Iris pigment epithelial cell (primary cell): ENCODE results near the gene NGDN.

Experiments used
- DNase-seq: peaks from one replicate; pipeline ENCODE4 v3.0.0-alpha.2; 2011; ENCODE audit warnings: low read depth

NGDN gene

DNA sequence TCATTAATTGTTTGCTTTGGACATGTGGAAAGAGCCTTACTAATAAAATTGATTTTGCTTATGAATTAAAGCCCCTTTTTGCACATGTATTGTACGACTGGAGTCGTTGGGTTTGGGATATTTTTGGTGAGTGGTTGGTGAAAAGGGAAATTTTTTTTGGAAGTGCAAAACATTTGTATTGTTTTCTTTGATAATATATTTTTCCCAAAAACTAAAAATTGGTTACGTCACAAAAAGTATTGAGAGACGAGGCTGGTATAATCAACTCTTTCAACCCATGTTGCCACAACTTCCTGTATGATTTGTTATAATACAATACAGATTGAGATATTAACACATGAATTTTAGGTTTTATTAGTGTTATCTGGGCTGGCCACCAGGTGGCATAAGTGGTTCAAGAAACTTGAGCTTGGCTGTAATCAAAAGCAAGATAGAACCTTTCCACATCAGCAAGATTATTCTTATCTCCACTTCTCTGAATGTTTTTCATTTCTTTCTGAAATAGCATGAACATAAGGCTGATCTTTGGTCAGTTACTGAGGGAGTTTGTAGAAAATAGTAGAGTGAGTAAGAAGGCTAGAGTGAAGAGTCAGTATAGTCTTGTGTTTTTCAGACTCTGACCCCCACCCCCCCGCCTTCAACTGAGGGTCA, 8.7 kb downstream of the NGDN start:
- peak; percentile 70 for DNase-seq

DNA sequence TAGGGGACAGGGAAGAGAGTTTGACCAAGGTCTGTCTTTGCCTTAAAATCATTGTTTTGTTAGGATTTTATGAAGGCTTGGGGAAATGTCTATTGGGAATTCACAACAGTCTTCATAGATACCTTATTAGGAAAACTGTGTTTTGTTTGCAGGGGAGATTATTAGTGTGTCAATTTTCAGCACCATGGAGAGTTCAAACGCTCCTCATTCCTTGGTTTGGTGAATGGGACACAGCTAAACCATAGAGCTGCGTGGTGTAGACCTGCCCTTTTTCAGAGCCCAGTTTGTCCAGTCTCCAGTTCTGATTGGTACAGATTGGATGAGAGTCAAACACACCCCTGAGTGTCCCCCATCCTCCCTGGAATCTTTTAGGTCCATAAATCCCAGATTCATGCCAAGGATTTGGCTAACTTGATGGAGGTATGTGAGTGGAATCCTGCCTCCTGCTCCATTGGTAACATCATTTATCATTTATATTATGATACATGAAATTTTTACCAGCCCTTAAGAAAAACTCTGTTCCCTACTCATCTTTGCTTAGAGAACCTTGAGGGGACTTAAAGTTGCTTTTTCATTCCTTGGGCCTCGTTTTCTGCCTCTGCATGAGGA, 12.0 kb downstream of the NGDN start:
- peak; percentile 15 for DNase-seq

DNA sequence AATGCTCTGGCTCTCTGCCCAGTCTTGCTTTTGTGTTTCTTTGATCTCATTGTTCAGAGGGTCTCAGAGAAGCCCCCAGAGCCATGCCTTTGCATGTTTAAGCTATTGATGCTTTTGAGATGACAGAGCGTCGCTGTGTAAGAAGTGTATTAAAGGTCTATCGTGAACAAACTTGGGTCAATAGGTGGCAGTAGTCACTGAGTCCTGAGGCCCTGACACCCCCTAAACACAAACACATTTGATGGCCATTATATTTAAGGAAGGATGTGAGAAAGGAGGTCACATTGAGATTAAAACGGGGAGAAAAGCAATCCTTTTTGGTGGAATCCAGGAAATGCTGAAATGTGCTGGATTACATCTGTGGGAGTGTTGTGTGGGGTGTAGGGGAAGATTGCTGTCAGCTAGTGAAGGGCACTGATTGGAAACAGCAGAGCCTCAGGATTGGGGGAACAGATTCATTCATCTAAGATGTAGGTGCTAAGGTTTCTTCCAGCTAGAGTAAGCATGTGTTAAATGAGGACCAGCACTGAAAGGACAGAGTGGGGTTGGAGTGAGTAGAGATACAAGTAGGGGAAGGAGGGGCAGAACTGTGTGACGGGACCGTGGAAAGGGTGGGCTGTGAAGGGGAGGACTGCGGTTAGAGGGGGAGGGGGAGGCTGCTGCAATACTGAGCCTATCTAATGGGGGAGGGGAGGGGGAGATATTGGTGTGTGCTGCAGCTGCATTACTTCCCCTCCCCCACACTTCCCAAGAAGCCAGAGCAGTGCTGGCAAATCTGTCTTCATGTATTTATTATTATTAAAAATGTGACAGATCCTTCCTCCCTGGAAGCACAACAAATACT, 12.7 kb downstream of the NGDN start:
- no peak for DNase-seq

DNA sequence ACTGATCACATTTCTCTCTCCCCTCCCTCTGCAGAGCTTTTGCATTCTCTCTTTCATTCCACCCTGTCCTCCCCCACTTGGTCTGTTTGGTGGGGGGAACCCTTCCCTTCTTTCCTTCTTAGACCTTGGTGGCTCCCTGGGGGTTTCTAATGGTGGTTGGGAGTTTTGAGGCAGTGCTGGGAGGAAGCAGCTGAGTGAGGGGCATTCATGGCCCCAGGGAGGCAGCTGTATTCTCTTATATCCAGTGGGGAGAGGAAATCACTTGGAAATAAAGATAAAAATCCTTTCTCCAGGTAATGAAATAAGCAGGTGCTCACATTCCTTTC, 13.3 kb downstream of the NGDN start:
- DNase-seq = no peak

DNA sequence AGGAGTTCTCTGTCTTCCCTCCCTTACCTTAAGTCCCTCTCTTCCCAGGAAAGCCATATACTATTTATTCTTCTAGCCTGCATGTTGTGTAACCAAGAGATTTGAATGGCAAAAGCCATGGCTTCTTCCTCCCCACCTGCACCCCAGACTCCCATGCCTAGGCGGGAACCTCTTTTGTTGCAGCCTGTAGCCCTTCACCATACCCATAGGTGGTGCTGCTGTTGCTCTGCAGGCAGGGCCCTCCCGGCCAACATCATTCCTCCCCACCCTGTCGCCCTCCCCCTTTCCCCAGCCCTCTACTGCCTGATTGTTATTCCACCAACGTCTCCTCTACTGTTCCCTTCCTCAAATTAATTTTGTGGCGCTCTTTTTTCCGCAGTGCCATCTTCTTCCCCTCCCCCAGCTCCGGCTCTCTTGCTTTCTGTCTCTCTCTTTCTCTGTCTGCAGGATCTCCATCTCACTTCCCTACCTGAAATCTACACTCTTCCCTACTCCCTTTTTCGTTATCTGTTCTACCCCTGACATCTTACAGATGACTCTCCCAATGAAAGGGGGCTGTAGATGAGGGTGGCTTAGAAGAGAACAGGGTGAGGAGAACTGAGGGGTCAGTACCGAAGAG, 13.8 kb downstream of the NGDN start:
- DNase-seq = peak; percentile 38

DNA sequence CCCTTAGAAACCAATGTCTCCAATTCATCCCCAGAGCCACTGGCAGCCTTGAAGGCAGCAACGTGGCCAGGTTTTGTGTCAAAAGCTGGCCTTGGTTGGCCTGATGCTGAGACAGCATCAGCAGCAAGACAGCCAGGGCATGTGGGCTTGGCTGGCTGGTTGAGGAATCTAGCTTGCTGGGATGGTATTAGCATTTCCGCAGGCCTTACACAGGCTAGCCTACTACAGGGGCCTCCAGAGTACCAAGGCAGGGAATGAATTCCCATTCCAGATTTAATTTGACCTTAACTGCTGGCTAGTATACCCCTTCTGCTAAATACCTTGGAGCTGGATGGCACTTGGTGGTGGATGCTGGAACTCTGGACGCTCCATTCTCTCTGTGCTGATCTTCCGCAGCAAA, 15.8 kb downstream of the NGDN start:
- no peak for DNase-seq

DNA sequence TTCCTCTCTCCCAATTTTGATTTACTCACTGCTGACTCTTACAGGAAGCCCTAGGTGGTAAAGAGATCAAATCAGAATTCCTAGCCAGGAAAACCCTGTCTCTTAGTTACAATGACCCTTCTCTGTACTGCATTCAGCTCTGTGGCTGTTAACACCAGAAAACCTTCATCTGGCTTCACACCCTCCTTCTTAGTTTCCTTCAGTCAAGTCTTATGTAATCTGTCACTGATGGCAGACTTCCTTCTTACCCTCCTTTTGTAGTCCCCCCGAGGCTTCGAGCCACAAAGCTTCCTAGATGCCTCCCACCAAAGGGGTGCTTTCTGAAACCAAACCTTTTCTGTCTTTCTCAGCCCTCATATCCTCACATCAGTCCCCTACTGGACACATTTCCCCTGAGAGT, 16.5 kb downstream of the NGDN start:
- no peak for DNase-seq

DNA sequence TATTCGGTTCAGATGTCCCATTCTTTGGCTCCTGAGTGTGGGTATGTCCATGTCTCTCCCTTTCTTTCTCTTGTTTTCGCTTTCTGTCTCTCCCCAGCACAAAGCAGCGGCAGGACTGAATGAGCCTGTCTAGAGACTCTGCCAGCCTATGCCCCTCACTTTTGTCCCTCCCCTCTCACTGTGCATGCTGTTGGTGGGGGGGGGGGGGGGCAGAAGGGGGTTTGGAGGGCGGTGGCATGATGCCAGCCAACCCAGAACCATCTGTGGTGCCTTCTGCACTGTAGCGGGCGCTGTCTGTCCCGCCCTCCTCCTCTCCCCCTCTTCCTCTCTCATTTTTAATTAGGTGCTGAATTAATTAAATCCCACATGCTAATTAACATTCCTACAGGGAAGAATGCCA, 17.7 kb downstream of the NGDN start:
- no peak for DNase-seq

DNA sequence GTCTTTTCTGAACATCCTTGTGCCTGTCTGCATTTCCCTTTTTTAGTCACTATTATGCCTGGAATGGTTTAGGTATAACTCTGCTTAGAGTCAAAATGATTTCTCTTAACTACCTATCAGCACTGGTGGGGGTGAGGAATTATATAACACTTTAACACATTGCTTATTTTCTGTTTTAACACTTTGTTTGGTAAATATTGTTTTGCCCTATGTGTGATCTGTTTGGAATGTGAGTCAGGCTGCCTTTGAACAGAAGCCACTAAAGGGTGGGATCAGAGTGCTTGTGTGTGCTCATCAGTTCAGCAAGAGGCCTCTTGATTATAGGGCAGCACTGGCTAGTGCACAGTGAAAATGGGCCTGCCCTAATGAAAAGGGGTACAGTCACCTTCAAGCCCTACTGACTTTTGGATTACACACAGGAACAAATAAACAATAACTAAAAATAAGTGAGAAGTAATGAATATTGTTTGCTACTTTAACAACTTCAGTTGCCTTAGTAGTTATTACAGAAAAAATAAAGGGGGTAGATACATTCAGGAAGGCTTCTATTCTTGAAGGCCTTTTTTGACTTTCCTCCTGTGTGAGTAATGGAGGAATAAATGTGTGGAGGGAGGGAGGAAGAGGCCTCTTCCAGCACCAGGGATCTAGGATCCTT, 23.2 kb downstream of the NGDN start:
- DNase-seq = peak; percentile 72

DNA sequence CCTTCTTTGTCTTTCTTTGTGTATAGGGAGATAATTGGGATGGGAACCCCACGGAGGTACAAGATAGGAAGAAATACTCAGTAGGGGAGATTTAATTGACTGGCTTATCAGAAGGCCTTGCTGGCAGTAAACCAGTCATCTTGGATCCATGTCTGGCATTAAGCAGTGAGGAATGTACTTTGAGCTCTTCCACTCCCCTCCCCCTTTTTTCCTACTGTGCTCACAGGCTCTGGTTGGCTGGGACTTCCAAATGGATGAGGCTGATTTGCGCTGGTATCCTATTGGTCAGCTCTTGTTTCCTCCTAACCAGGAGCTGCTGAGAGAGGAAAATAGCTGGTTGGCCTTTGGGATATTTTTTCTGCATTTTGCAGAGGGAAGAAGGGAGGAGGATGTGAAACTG, 24.7 kb downstream of the NGDN start:
- DNase-seq = peak; percentile 80

DNA sequence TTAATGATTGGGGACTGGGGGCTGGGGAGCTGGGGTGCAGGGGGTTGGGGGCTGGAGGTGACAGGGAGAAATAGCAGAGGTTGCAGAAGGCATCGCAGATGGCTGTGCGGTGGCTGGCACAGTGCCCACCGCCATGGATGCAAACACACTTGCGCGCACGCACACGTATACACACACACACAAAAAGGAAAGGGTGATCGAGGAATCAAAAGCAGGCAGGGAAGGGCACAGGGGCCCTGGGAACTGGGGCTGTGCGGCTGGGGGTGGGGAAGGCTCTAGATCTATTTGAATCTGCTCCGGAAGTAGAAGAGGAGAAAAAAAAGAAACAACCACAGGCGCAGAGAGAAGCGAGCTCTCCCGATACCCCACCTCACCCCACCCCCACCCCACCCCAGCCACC, 42.7 kb downstream of the NGDN start:
- DNase-seq = no peak

DNA sequence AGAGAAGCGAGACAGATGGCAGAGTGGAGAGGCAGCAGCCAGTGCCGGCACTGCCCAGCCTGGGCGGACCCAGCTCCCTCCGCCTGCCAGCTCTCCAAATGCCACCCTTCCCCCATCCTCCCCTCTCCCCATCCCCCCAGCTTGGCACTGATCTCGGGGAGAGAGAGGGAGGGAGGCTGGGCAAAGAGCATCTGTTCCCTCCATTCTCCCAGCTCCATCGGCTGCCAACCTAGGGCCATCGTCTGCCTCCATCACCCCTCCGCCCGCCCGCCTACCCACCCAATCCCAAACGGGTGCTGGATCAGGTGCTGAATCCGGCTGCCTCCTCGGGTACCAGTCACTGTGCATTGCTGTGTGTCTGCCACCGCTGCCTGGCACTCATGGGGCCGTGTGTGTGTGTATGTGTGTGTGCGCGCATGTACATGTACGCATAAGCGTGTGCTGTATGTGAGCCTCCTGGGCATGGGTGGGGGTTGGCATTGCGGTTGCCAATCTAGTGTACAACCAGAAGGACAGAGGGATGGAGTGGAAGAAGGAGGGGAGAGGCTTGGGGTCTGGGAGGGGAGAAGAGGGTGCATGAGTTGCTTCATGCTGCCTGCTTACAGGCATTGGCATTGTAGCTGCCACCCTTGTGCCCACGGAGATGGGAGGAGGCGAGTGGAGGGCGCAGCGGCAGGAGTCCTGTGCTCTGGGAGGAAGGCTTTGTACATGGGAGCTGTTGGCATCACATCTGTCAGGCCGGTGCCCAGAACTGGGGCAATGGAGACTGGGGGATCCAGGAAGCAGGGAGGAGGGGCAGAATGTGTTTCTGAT, 43.7 kb downstream of the NGDN start:
- DNase-seq = no peak

DNA sequence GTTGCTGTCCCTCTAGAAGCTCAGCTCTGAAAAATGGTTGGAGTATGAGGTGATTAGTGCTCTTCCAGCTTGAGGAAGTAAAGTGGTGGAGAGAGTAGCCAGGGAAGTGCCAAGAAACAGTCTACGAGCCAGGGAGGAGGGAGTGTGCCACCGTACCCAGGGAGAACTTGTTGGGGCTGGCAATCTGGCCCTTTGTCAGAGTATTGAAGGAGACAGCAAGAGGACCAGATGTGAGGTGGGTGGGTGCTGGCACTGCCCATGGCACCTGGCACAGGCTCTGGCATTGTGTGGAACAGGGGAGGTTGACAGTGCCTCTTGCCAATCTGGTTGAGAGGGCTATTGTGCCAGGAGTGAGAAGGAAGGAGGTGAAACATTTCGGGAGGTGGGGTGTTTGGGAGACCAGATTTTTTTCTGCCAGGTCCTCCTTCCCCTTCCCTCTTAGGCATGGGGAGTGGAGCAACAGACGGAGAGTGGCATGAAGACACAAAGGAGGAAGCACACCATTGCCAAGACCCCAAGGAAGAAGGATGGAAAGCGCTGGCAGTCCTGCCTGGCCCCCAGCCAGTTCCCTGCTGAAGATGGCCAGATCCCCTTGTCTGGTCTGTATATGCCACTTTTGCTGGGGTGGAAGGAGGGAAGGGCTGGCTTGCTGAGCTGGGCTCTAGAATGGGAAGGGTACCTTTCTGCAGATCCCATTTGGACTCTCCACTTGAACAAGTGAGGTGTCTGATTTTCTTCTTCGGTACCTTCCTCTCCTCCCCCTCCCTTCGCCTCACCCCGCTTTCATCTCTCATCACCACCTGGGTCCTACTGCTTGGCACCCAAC, 44.5 kb downstream of the NGDN start:
- DNase-seq = no peak

DNA sequence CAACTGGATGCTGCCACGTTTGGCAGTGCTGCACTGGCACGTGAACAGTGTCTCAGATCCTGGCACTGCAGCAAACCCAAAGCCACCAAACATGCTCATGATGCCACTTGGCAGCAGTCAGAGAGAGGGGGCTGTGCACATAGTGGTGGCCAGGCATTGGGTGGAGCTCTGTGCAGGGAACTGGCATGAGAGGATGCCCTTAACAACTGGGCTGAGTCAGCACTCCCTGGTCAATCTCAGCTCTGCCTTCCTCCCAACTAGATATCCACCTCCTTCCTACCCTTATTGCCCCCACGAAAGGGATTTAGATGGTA, 45.1 kb downstream of the NGDN start:
- DNase-seq = no peak

DNA sequence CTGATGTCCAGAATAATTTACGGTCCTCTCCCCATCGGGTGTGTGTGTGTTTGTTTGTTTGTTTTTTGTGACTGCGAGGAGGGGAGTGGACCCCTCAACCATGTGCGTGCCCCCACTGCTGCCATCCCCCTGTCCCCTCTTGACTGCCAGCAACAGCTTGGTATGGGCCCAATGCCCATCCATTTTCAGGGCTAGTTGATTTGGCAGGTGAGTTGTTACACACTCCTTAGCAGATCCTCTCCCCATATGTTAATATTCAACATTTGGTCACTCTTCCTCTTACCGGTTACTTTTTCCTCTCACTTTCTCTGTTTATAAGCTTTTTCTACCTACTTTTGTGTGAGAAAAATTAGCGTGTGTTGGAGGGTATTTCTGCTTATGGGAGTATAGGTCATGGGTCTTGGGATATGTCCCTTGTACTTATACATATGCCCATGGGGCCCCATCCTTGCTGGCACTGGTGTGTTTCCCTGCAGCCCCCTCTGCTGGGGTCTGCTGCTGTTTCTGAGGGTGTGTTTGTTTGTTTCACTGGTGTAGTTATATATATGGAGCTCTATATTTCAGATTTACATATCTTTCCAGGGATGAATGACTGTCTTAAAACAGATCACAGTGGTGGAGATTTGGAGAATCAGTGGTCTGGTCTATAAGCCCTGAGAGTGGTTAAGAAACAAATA, 48.3 kb downstream of the NGDN start:
- no peak for DNase-seq

DNA sequence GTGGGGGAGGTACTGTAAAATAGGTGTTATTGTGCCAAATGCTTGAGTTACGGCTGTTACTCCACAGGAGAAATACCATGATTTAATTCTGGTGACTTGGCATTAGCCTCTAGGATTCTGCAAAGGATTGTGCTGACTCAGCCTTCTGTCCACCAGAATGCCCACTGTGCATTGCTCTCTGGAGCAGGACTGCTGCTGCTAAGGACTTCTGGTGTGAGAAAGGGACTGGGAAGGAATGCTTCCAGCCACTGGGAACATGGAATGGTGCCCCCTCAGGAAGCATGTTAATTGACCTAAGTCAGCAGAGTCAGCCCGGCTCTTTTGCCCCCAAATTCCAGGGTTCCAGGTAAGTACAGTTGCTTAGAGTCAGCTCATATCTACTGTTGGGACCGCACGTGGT, 49.2 kb downstream of the NGDN start:
- DNase-seq = no peak

DNA sequence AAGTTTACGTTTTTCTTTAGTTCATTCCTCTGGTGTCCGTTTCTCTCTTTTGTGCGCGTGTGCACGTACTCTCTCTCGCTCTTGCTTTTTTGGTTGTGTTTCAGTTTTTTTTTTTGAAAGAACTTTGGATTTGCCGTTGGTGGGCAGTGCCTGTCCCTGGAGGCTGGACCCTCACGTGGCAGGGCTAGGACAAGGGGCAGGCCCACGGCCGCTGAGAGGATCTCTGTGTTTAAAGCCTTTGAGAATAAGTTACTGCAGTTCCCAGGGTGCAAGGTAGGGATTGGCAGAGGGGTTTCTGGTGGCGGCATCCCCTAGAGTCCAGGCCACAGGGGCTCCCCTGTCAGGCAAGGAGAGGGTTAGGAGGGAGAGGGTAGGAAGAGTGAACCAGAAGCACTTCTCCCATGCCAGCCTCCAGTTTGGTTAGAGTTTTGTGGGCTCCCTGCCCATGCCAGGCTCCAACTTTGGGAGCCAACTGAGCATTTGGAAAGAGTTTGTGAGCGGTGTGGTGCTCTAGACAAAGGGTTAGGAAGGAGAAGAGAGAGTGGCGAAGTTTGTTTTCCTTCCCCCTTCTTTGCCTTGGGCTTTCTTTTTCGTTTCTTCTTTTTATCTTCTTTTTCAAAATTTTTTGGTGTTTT, 51.5 kb downstream of the NGDN start:
- no peak for DNase-seq

DNA sequence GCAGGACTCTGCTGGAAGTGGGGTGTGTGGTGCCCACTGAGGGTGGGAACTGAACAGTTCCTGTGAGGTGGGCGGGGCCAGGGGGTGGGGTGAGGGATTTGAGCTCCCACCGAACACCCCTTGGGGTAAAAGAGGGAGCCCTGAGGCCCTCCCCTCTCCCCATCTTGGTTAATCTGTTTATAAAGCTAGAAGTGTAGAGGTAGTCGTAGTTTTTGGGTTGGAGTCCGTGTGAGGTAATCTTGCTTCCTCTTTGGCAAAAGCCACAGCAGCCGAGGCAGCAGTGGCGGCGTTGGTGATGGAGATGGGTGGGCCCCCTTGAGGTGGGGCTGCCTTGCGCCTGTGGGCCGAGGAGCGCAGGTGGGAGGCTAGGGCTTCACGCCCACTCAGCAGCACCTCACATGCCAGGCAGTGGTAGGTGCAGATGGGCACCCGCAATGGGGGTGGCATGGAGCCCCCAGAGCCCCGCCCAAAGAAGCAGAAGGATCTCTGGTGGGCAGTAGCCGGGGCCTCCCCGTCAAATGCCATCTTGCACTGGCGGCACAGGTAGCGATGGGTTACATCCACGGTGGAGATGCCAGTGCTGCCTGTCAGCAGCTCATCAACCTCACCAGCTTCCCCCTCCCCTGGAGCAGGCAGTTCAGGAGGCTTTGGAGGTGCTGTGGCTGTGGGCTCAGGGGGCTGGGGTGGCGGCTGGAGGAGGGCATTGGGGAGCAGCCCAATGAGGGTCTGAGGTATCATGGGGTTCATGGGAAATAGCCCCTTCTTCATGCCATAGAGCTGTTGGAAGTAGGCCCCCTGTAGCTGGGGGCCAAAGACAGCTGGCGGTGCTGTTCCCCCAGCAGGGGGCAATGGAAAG, 52.5 kb downstream of the NGDN start:
- DNase-seq = no peak

DNA sequence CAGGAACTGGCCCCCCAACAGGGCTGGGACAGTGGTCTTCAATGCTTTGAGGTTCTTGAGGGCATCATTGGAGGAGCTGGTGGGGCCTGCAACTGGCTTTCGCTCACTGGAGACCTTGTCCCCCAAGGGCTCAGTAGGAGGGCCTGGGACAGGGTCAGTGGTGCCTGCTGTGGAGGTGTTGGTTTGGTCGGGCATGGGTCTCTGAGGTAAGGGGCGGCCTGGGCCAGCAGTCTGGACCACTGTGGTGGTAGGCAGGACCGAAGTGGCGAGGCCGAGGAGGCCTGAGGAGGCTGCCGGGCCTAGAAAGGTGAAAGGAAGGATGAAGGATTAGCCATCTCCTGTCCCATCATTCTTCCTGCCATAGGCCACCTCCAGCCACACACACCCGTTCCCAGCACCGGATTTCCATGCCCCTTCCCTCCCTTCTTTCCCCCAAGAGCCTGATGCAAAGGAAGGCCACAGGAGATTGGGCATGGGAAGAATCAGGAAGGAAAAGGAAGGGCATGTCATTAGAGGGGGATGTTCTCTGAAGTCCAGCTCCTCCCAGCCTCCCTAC, 53.2 kb downstream of the NGDN start:
- DNase-seq = no peak
